H9 (cell line): ENCODE data around the gene RAP1GAP. TPM values are rescaled to one million over a fixed set of nuclear protein-coding genes. Genes with fewer than 3 reads are reported as not detected.

Experiments used
- DNase-seq: peaks from one replicate; pipeline ENCODE4 v3.0.0-alpha.2; 2017
- H2AFZ ChIP-seq: one replicate; pipeline ENCODE4 v1.6.1; 2013; ENCODE audit warnings: mild to moderate bottlenecking, low read length, control low read depth, moderate library complexity
- H2AK5ac ChIP-seq: 2 replicates; pipeline ENCODE4 v1.6.1; 2013; ENCODE audit warnings: low read length, control low read depth, mixed read lengths; ENCODE audit not compliant: insufficient read length
- H2BK120ac ChIP-seq: one replicate; pipeline ENCODE4 v1.6.1; 2013; ENCODE audit warnings: low read depth, mild to moderate bottlenecking, low read length, control low read depth, inconsistent platforms; ENCODE audit not compliant: poor library complexity, severe bottlenecking
- H2BK12ac ChIP-seq: 2 replicates; pipeline ENCODE4 v1.6.1; 2013; ENCODE audit warnings: low read length, control low read depth, mixed read lengths, low read depth; ENCODE audit not compliant: insufficient read length
- H2BK15ac ChIP-seq: 2 replicates; pipeline ENCODE4 v1.6.1; 2013; ENCODE audit warnings: low read depth, low read length, control low read depth
- H2BK20ac ChIP-seq: one replicate; pipeline ENCODE4 v1.6.1; 2013; ENCODE audit warnings: low read depth, mild to moderate bottlenecking, low read length, control low read depth, inconsistent platforms; ENCODE audit not compliant: poor library complexity, severe bottlenecking
- H2BK5ac ChIP-seq: 2 replicates; pipeline ENCODE4 v1.6.1; 2013; ENCODE audit warnings: low read length, control low read depth, mixed read lengths; ENCODE audit not compliant: insufficient read length
- H3K14ac ChIP-seq: 2 replicates; pipeline ENCODE4 v1.6.1; 2013; ENCODE audit warnings: low read length, control low read depth; ENCODE audit not compliant: insufficient read depth
- H3K18ac ChIP-seq: 2 replicates; pipeline ENCODE4 v1.6.1; 2013; ENCODE audit warnings: low read depth, mild to moderate bottlenecking, mixed read lengths, low read length, control low read depth; ENCODE audit not compliant: insufficient read length
- H3K23ac ChIP-seq: 2 replicates; pipeline ENCODE4 v1.6.1; 2013; ENCODE audit warnings: low read length, control low read depth, mixed read lengths, low read depth; ENCODE audit not compliant: insufficient read length
- H3K23me2 ChIP-seq: 2 replicates; pipeline ENCODE4 v1.6.1; 2013; ENCODE audit warnings: low read depth, mild to moderate bottlenecking, mixed read lengths, low read length, control low read depth; ENCODE audit not compliant: insufficient read length, poor library complexity, severe bottlenecking
- H3K27ac ChIP-seq: 2 replicates; pipeline ENCODE4 v1.5.1; 2013; ENCODE audit warnings: low read length, control low read depth, mixed read lengths, low read depth; ENCODE audit not compliant: insufficient read length
- H3K27me3 ChIP-seq: 2 replicates; pipeline ENCODE4 v1.6.1; 2013; ENCODE audit warnings: low read length, control low read depth, inconsistent platforms; ENCODE audit not compliant: insufficient read depth
- H3K4ac ChIP-seq: 2 replicates; pipeline ENCODE4 v1.6.1; 2013; ENCODE audit warnings: low read depth, mild to moderate bottlenecking, control low read depth, inconsistent platforms, low read length, moderate library complexity
- H3K4me1 ChIP-seq: 2 replicates; pipeline ENCODE4 v1.6.1; 2013; ENCODE audit warnings: low read length, control low read depth, inconsistent platforms; ENCODE audit not compliant: insufficient read depth
- H3K4me2 ChIP-seq: 2 replicates; pipeline ENCODE4 v1.6.1; 2013; ENCODE audit warnings: low read length, control low read depth, mixed read lengths; ENCODE audit not compliant: insufficient read length, insufficient read depth
- H3K56ac ChIP-seq: 2 replicates; pipeline ENCODE4 v1.6.1; 2013; ENCODE audit warnings: low read depth, mild to moderate bottlenecking, mixed read lengths, low read length, control low read depth; ENCODE audit not compliant: insufficient read length
- H3K79me1 ChIP-seq: 2 replicates; pipeline ENCODE4 v1.6.1; 2013; ENCODE audit warnings: low read depth, mild to moderate bottlenecking, moderate library complexity, low read length, control low read depth, inconsistent platforms; ENCODE audit not compliant: insufficient read depth, poor library complexity, severe bottlenecking
- H3K79me2 ChIP-seq: 2 replicates; pipeline ENCODE4 v1.6.1; 2013; ENCODE audit warnings: low read length, control low read depth, inconsistent platforms; ENCODE audit not compliant: insufficient read depth
- H3K9ac ChIP-seq: 2 replicates; pipeline ENCODE4 v1.6.1; 2013; ENCODE audit warnings: low read length, control low read depth, mixed read lengths; ENCODE audit not compliant: insufficient read length; ENCODE audit errors: extremely low read depth
- H3K9me3 ChIP-seq: one replicate; pipeline ENCODE4 v1.6.1; 2013; ENCODE audit warnings: low read depth, low read length, inconsistent platforms; ENCODE audit not compliant: control insufficient read depth
- H3T11ph ChIP-seq: one replicate; pipeline ENCODE4 v1.6.1; 2013; ENCODE audit warnings: mild to moderate bottlenecking, low read length, control low read depth, inconsistent platforms
- H4K20me1 ChIP-seq: one replicate; pipeline ENCODE4 v1.6.1; 2013; ENCODE audit not compliant: control insufficient read depth, insufficient read length, insufficient read depth
- H4K5ac ChIP-seq: 2 replicates; pipeline ENCODE4 v1.6.1; 2013; ENCODE audit warnings: low read depth, mild to moderate bottlenecking, mixed read lengths, low read length, control low read depth; ENCODE audit not compliant: insufficient read length
- H4K8ac ChIP-seq: replicated peaks from 2 replicates; pipeline ENCODE4 v1.6.1; 2013; ENCODE audit warnings: low read length, control low read depth, mixed read lengths, low read depth; ENCODE audit not compliant: insufficient read length
- H4K91ac ChIP-seq: 2 replicates; pipeline ENCODE4 v1.6.1; 2013; ENCODE audit warnings: low read depth, mild to moderate bottlenecking, moderate library complexity, mixed read lengths, low read length, control low read depth; ENCODE audit not compliant: insufficient read length
- H3K27ac Mint-ChIP-seq, 3 experiments: 2 replicates in 2 of 3; 3 replicates in 1 of 3; pipeline ENCODE4 v1.8.0; 2020 to 2021; ENCODE audit warnings: mixed read lengths in 3 of 3, mild to moderate bottlenecking in 1 of 3, moderate library complexity in 1 of 3
- H3K27me3 Mint-ChIP-seq: 2 replicates; pipeline ENCODE4 v1.8.0; 2021; ENCODE audit warnings: low read depth, mild to moderate bottlenecking, moderate library complexity, mixed read lengths
- H3K36me3 Mint-ChIP-seq, 3 experiments: 2 replicates in 2 of 3; 3 replicates in 1 of 3; pipeline ENCODE4 v1.8.0; 2020 to 2021; ENCODE audit warnings: low read depth in 3 of 3, mixed read lengths in 3 of 3; ENCODE audit not compliant: insufficient read depth in 1 of 3
- H3K4me1 Mint-ChIP-seq, 2 experiments: 2 replicates each; pipeline ENCODE4 v1.8.0; 2020; ENCODE audit warnings: mixed read lengths in 2 of 2
- H3K4me3 Mint-ChIP-seq, 2 experiments: 2 replicates in 1 of 2; 3 replicates in 1 of 2; pipeline ENCODE4 v1.8.0; 2020 to 2021; ENCODE audit warnings: mild to moderate bottlenecking in 2 of 2, mixed read lengths in 2 of 2, moderate library complexity in 1 of 2
- H3K9me3 Mint-ChIP-seq, 2 experiments: 2 replicates in 1 of 2; 3 replicates in 1 of 2; pipeline ENCODE4 v1.8.0; 2020; ENCODE audit warnings: mild to moderate bottlenecking in 2 of 2, mixed read lengths in 2 of 2, moderate library complexity in 1 of 2
- WGBS: extraction: QIAGEN DNeasy Blood & Tissue Kit; methylation state at CpG from one replicate; pipeline ENCODE4 v1.1.7; 2013; ENCODE audit warnings: missing lambda C conversion rate, low lambda C conversion rate, mixed read lengths; ENCODE audit not compliant: insufficient read length; ENCODE audit errors: extremely low coverage; 5-methylcytosine and 5-hydroxymethylcytosine counted together
- total RNA-seq: library from RNA; stranded (reverse); gene quantifications from 2 replicates; pipeline ENCODE4 v1.2.1, GENCODE V29; 2021
- TF ChIP-seq, protein P1 (sequence below): fragments of 200-600 bp; sonication (generic); conservative IDR thresholded peaks from 3 replicates; pipeline ENCODE4 v1.8.0; 2021; ENCODE audit warnings: antibody characterized with exemption, mild to moderate bottlenecking

The RAP1GAP gene
- total RNA-seq, 1 experiment from 2014 or later = 7.9 TPM

DNA sequence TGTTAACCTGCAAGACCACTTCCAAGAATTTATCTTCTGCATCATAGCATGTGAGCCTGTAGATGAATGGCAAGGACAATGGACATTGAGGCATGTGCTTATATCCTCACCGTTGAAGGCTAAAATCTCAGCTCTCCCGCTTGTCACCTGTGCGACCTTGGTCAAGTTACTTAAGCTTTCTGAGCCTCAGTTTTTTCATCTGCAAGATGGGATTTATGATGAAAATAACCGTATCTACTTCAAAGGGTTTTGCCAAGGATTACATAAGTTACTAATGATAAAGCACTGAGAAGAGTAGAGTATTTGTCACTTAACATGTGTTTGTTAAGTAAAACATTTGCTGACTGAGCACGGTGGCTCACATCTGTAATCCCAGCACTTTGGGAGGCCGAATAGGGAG is 14.9 kb downstream of the RAP1GAP start:
- Histone ChIP-seq H4K8ac (no peak overlapping the region), H3K9me3 (no peaks in the 10 kb centered on the region), H4K5ac (no peak overlapping the region), H2BK15ac (no peak overlapping the region), H3K4me1 (no peaks in the 10 kb centered on the region; the same call in 1 of the 2 replicates), H3K9ac (no peak overlapping the region), H3K4ac (no peak overlapping the region), H3K23ac (no peak overlapping the region), H3K4me2 (no peak overlapping the region), H3K18ac (no peak overlapping the region), H2BK20ac (no peak overlapping the region), H3K14ac (no peak overlapping the region), H3K56ac (no peak overlapping the region), H3K27ac (no peak overlapping the region), H2BK120ac (no peak overlapping the region), H3K79me2 (no peaks in the 10 kb centered on the region), H2AK5ac (no peak overlapping the region), H3K27me3 (no peaks in the 10 kb centered on the region), H2BK12ac (no peak overlapping the region), H2AFZ (no peak overlapping the region), H4K91ac (no peak overlapping the region), H3T11ph (no peak overlapping the region), H3K79me1 (no peaks in the 10 kb centered on the region), H2BK5ac (no peak overlapping the region), H4K20me1 (peaks cover 3% of the 10 kb centered on the region), H3K23me2 (peaks cover 11% of the 10 kb centered on the region)
- Mint-ChIP-seq H3K4me3 (no peak overlapping the region), H3K36me3 (no peaks in the 10 kb centered on the region), H3K27me3 (peaks cover 23% of the 10 kb centered on the region), H3K4me1 (peaks cover 11 to 28% of the 10 kb centered on the region in 2 experiments), H3K27ac (no peak overlapping the region), H3K9me3 (no peaks in the 10 kb centered on the region; a peak in 2 of 5 replicates)
- TF ChIP-seq, protein P1, sequence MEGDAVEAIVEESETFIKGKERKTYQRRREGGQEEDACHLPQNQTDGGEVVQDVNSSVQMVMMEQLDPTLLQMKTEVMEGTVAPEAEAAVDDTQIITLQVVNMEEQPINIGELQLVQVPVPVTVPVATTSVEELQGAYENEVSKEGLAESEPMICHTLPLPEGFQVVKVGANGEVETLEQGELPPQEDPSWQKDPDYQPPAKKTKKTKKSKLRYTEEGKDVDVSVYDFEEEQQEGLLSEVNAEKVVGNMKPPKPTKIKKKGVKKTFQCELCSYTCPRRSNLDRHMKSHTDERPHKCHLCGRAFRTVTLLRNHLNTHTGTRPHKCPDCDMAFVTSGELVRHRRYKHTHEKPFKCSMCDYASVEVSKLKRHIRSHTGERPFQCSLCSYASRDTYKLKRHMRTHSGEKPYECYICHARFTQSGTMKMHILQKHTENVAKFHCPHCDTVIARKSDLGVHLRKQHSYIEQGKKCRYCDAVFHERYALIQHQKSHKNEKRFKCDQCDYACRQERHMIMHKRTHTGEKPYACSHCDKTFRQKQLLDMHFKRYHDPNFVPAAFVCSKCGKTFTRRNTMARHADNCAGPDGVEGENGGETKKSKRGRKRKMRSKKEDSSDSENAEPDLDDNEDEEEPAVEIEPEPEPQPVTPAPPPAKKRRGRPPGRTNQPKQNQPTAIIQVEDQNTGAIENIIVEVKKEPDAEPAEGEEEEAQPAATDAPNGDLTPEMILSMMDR = no peak
- no peak for DNase-seq
- WGBS = no CpG with 5 or more reads among the region's 6 CpGs
